ENCODE data around the gene ADAM23.

GRCh38 chr2:206641226-206641625, 197.9 kb downstream of the ADAM23 start:
- TF ChIP-seq EP300 (IDR thresholded peaks at IDR 0.05), result no peak
- no peak for TF ChIP-seq POLR2A (IDR thresholded peaks at IDR 0.05; ENCODE audit: low read length)
- TF ChIP-seq CHD2 (IDR thresholded peaks at IDR 0.05; ENCODE audit: low read length, partially characterized antibody), result no peak
- no peak for TF ChIP-seq CTCF (IDR thresholded peaks at IDR 0.05)
- no peak for TF ChIP-seq RNF2 (IDR thresholded peaks at IDR 0.05; ENCODE audit: borderline replicate concordance, low read depth)
- no peak for TF ChIP-seq CEBPB (IDR thresholded peaks at IDR 0.05)
- TF ChIP-seq MYC (IDR thresholded peaks at IDR 0.05; ENCODE audit: borderline replicate concordance, low read length), result no peak
- no peak for TF ChIP-seq BCL3 (IDR thresholded peaks at IDR 0.05)
- no peak for TF ChIP-seq CHD4 (IDR thresholded peaks at IDR 0.05; ENCODE audit: borderline replicate concordance)

Data from A549 (cell line).